Gastroesophageal sphincter (tissue), 3 donors: ENCODE measurements around the gene DGKE.

ENCODE experiments used
- CTCF ChIP-seq, 4 experiments: fragments of 200-600 bp in 2 of 4; fragments of 450-650 bp in 2 of 4; sonication (generic) in 1 of 4; IDR thresholded peaks; one replicate each; pipeline ENCODE4 v1.5.1; 2017 to 2019; ENCODE audit warnings: antibody characterized with exemption in 4 of 4, mild to moderate bottlenecking in 2 of 4, moderate library complexity in 2 of 4
- EP300 ChIP-seq: sonication (generic); formaldehyde crosslinking; IDR thresholded peaks from one replicate; pipeline ENCODE4 v1.6.1; 2017; ENCODE audit warnings: antibody characterized with exemption, mild to moderate bottlenecking

- no peak for TF ChIP-seq EP300
- TF ChIP-seq CTCF (IDR thresholded peaks at IDR 0.05), result peak in 2 of 4 experiments; percentile 16 to 18
Observed at GRCh38 chr17:56833057-56833808, 718 bp upstream of the DGKE start.
